ENCODE measurements around the gene MRPS10. TPM values are rescaled to one million over a fixed set of nuclear protein-coding genes. Genes with fewer than 3 reads are reported as not detected.

The MRPS10 gene
- total RNA-seq, 4 donors from 2014 or later = 20.9 to 27.1 (median 25.8) TPM

GRCh38 chr6:42184475-42184874 lies 33.2 kb downstream of the MRPS10 start:
- 74 to 91% methylated on average over 3 to 4 of the region's 4 CpGs for WGBS, 2 donors
- TF ChIP-seq POLR2A (IDR thresholded peaks at IDR 0.05) (no peak), CTCF (IDR thresholded peaks at IDR 0.05) (no peak)
- intact Hi-C loops (cut with DNase I; ENCODE audit: low total_unique reads) = no loop called here
- no peak overlapping the region for H3K4me3 ChIP-seq (ENCODE audit: low read depth, poor library complexity, severe bottlenecking)
- no peak for DNase-seq (ENCODE audit: low spot score in 2 of 2)

GRCh38 chr6:42182101-42182500 lies 35.6 kb downstream of the MRPS10 start:
- TF ChIP-seq POLR2A (IDR thresholded peaks at IDR 0.05) (no peak), CTCF (IDR thresholded peaks at IDR 0.05) (no peak)
- intact Hi-C loops (cut with DNase I; ENCODE audit: low total_unique reads) = no loop called here
- no peak for DNase-seq (ENCODE audit: low spot score in 2 of 2)
- 72% methylated on average over 5 of the region's 5 CpGs for WGBS, 2 donors
- H3K4me3 ChIP-seq (ENCODE audit: low read depth, poor library complexity, severe bottlenecking) = no peak overlapping the region

GRCh38 chr6:42179945-42180313 lies 37.7 kb downstream of the MRPS10 start:
- H3K4me3 ChIP-seq (ENCODE audit: low read depth, poor library complexity, severe bottlenecking) = no peak overlapping the region
- 74 to 76% methylated on average over 3 of the region's 3 CpGs for WGBS, 2 donors
- no peak for DNase-seq (ENCODE audit: low spot score in 2 of 2)
- intact Hi-C loops (cut with DNase I; ENCODE audit: low total_unique reads) = loop anchor here (10.0 kb wide), 1 partner anchor 245 kb away; no protein-coding TSS in a partner anchor
- TF ChIP-seq POLR2A (IDR thresholded peaks at IDR 0.05) = no peak

GRCh38 chr6:42179261-42179944 lies 38.3 kb downstream of the MRPS10 start:
- TF ChIP-seq CTCF (IDR thresholded peaks at IDR 0.05) = no peak
- TF ChIP-seq POLR2A (IDR thresholded peaks at IDR 0.05) = no peak
- no peak for DNase-seq (ENCODE audit: low spot score in 2 of 2)
- no peak overlapping the region for H3K4me3 ChIP-seq (ENCODE audit: low read depth, poor library complexity, severe bottlenecking)
- 87 to 89% methylated on average over 20 of the region's 20 CpGs for WGBS, 2 donors
- intact Hi-C loops (cut with DNase I; ENCODE audit: low total_unique reads) = loop anchor here (10.0 kb wide), 1 partner anchor 245 kb away; no protein-coding TSS in a partner anchor

- TF ChIP-seq POLR2A (IDR thresholded peaks at IDR 0.05) = no peak
- no peak for TF ChIP-seq CTCF (IDR thresholded peaks at IDR 0.05)
- intact Hi-C loops (cut with DNase I; ENCODE audit: low total_unique reads) = loop anchor here (10.0 kb wide), 1 partner anchor 243 kb away; no protein-coding TSS in a partner anchor
- DNase-seq (ENCODE audit: low spot score in 2 of 2) = no peak
- 28 to 37% methylated on average over 7 to 27 of the region's 27 CpGs for WGBS, 2 donors
- H3K4me3 ChIP-seq (ENCODE audit: low read depth, poor library complexity, severe bottlenecking) = no peak overlapping the region
Observed at GRCh38 chr6:42177514-42178364, 39.9 kb downstream of the MRPS10 start.

GRCh38 chr6:42176981-42177380 lies 40.7 kb downstream of the MRPS10 start:
- DNase-seq (ENCODE audit: low spot score in 2 of 2) = no peak
- no peak overlapping the region for H3K4me3 ChIP-seq (ENCODE audit: low read depth, poor library complexity, severe bottlenecking)
- intact Hi-C loops (cut with DNase I; ENCODE audit: low total_unique reads) = loop anchor here (10.0 kb wide), 1 partner anchor 242 kb away; no protein-coding TSS in a partner anchor
- TF ChIP-seq POLR2A (IDR thresholded peaks at IDR 0.05) (no peak), CTCF (IDR thresholded peaks at IDR 0.05) (no peak)

Measured in lower leg skin (tissue), 4 donors.